ENCODE measurements around the gene PLCB1.

DNA sequence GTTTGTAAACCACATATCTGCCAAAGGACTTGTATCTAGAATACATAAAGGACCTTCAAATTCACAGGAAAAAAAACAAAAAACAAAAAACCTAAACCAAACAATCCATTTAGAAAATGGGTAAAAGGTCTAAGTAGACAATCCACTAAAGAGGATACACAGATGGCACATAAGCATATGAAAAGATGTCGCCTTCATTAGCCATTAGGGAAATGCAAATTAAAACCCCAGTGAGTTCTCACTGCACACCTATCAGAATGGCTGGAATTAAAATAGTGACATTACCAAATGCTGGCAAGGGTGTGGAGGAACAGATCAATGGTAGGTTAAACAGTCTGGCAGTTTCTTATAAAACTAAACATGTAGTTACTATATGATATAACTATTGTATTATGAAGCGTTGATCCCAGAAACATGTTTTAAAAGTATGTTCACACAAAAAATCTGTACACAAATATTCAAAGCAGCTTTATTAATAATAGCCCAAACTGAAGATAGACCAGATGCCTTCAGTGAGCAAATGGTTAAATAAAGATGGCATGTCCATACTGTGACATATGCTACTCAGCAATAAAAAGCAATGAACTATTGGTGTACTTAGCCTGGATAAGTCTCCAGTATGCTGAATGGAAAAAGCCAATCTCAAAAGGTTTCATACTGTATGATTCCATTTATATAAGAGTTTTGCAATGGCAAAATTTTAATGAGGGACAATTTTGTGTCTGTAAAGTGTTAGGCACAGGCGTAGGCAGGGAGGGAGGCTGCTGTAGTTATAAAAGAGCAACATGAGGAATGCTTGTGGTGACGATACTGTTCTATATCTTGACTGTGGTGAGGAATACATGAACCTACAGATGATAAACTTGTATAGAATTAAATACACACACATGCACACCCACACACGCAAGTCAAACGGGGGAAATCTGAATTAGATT, 43.9 kb downstream of the PLCB1 start:
- no peak for TF ChIP-seq EZH2 (IDR thresholded peaks at IDR 0.05; ENCODE audit: borderline replicate concordance, low read depth, low read length, severe bottlenecking)
- no peak for TF ChIP-seq MAX (IDR thresholded peaks at IDR 0.05; ENCODE audit: insufficient read depth, insufficient read length)
- TF ChIP-seq, protein P1, sequence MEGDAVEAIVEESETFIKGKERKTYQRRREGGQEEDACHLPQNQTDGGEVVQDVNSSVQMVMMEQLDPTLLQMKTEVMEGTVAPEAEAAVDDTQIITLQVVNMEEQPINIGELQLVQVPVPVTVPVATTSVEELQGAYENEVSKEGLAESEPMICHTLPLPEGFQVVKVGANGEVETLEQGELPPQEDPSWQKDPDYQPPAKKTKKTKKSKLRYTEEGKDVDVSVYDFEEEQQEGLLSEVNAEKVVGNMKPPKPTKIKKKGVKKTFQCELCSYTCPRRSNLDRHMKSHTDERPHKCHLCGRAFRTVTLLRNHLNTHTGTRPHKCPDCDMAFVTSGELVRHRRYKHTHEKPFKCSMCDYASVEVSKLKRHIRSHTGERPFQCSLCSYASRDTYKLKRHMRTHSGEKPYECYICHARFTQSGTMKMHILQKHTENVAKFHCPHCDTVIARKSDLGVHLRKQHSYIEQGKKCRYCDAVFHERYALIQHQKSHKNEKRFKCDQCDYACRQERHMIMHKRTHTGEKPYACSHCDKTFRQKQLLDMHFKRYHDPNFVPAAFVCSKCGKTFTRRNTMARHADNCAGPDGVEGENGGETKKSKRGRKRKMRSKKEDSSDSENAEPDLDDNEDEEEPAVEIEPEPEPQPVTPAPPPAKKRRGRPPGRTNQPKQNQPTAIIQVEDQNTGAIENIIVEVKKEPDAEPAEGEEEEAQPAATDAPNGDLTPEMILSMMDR (IDR thresholded peaks at IDR 0.05; ENCODE audit: extremely low read depth in 1 of 2, insufficient read depth in 1 of 2, low read depth in 1 of 2, low read length in 2 of 2): no peak
